Measurements from ENCODE around the gene MFSD11. TPM values are rescaled to one million over a fixed set of nuclear protein-coding genes. Genes with fewer than 3 reads are reported as not detected.

The MFSD11 gene
- total and polyA plus RNA-seq, 4 donors = 12.0 to 57.5 (median 25.0) TPM

DNA sequence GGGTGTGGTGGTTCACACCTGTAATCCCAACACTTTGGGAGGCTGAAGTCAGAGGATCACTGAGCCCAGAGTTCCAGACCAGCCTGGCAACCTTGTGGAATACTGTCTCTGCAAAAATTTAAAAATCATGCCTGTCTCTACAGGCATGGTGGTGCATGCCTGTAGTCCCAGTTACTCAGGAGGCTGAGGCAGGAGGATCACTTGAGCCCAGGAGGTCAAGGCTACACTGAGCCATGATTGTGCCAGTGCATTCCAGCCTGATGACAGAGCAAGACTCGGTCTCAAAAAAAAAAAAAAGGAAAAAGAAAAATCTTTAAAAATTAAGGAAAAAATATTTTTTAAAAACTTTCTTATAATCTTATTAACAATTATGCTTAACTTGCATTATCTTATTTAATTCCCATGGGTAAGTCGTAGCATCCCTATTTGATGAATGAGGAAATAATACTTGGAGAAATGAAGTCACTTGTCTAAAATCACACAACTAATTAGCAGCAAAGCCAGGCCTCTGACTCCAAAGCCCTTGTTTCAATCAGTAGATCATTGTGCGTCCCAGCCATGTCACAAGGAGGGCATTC, 13.6 kb downstream of the MFSD11 start:
- no peak for ATAC-seq (ENCODE audit: insufficient read depth, low FRiP score)
- no peak for TF ChIP-seq CTCF (IDR thresholded peaks at IDR 0.05; ENCODE audit: control extremely low read depth, extremely low read depth)
- DNase-seq = no peak
- Histone ChIP-seq H3K27ac (ENCODE audit: low read depth in 1 of 2, low read length in 1 of 2) (no peak overlapping the region), H3K4me3 (no peak overlapping the region), H3K4me1 (ENCODE audit: control insufficient read depth in 5 of 5, insufficient read depth in 5 of 5, low read length in 5 of 5) (peaks cover 0 to 5% (median 0%) of the 10 kb centered on the region in 5 donors), H3K9me3 (ENCODE audit: control insufficient read depth in 4 of 4, insufficient read depth in 3 of 4, low read length in 3 of 4) (no peaks in the 10 kb centered on the region), H3K36me3 (ENCODE audit: control insufficient read depth in 4 of 4, insufficient read depth in 4 of 4, low read length in 4 of 4) (peaks cover 4 to 15% (median 8%) of the 10 kb centered on the region in 4 donors), H3K27me3 (ENCODE audit: control insufficient read depth in 3 of 3, insufficient read depth in 3 of 3, low read length in 2 of 3) (no peaks in the 10 kb centered on the region), H3K9ac (ENCODE audit: insufficient read depth in 1 of 2, low read length in 2 of 2) (no peak overlapping the region)
- WGBS, 2 donors = 93 to 95% methylated on average over 3 of the region's 3 CpGs

GRCh38 chr17:76752006-76752405, 14.1 kb downstream of the MFSD11 start:
- H3K4me1 ChIP-seq (ENCODE audit: control insufficient read depth in 5 of 5, insufficient read depth in 5 of 5, low read length in 5 of 5) = peaks cover 0 to 5% (median 0%) of the 10 kb centered on the region in 5 donors
- H3K4me3 ChIP-seq = no peak overlapping the region
- peaks cover 6 to 14% (median 8%) of the 10 kb centered on the region in 4 donors for H3K36me3 ChIP-seq (ENCODE audit: control insufficient read depth in 4 of 4, insufficient read depth in 4 of 4, low read length in 4 of 4)
- no peak for TF ChIP-seq CTCF (IDR thresholded peaks at IDR 0.05; ENCODE audit: control extremely low read depth, extremely low read depth)
- no peak for ATAC-seq (ENCODE audit: insufficient read depth, low FRiP score)
- no peak overlapping the region for H3K27ac ChIP-seq (ENCODE audit: low read depth in 1 of 2, low read length in 1 of 2)
- peak in 1 of 3 donors; percentile 27 for DNase-seq
- H3K9me3 ChIP-seq (ENCODE audit: control insufficient read depth in 4 of 4, insufficient read depth in 3 of 4, low read length in 3 of 4) = no peaks in the 10 kb centered on the region
- H3K27me3 ChIP-seq (ENCODE audit: control insufficient read depth in 3 of 3, insufficient read depth in 3 of 3, low read length in 2 of 3) = no peaks in the 10 kb centered on the region
- 63 to 88% methylated on average over 4 of the region's 4 CpGs for WGBS, 2 donors
- no peak overlapping the region for H3K9ac ChIP-seq (ENCODE audit: insufficient read depth in 1 of 2, low read length in 2 of 2)

DNA sequence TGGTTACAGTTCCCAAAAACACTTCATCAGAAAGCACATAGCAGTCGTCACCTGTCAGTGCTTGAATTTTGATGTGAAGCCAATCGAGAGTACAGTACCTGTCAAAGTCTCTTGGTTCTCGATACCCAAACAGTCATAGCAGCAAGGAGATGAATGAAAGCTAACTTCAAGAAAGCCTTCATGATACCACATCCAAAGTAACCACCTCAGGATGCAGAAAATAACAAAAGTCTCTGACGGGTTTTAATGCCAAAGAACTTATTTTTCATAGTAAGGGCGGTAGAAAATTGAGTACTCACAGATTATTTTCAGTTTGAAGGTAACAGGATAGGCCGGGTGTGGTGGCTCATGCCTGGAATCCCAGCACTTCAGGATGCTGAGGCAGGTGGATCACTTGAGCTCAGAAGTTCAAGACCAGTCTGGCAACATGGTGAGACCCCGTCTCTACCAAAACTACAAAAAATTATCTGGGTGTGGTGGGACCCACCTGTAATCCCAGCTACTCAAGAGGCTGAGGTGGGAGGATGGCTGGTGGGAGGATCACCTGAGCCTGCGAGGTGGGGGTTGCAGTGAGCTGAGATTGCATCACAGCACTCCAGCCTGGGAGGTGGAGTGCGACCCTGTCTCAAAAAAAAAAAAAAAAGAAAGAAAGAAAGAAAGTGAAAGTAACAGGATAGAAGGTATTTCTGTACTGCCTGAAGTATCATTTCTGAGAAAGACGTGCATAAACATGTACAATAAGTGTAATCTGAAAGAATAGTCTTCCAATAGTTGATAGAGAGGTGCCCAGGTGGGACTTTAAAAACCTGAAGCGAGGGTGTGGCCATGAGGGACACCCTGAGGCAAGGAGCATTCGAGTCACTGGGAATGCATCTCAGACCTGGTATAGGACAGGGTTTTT, 15.4 kb downstream of the MFSD11 start:
- Histone ChIP-seq H3K36me3 (ENCODE audit: control insufficient read depth in 4 of 4, insufficient read depth in 4 of 4, low read length in 4 of 4) (peaks cover 8 to 19% (median 13%) of the 10 kb centered on the region in 4 donors), H3K27me3 (ENCODE audit: control insufficient read depth in 3 of 3, insufficient read depth in 3 of 3, low read length in 2 of 3) (no peaks in the 10 kb centered on the region), H3K9ac (ENCODE audit: insufficient read depth in 1 of 2, low read length in 2 of 2) (no peak overlapping the region), H3K4me3 (no peak overlapping the region), H3K9me3 (ENCODE audit: control insufficient read depth in 4 of 4, insufficient read depth in 3 of 4, low read length in 3 of 4) (no peaks in the 10 kb centered on the region), H3K27ac (ENCODE audit: low read depth in 1 of 2, low read length in 1 of 2) (no peak overlapping the region), H3K4me1 (ENCODE audit: control insufficient read depth in 5 of 5, insufficient read depth in 5 of 5, low read length in 5 of 5) (peaks cover 0 to 5% (median 0%) of the 10 kb centered on the region in 5 donors)
- TF ChIP-seq CTCF (IDR thresholded peaks at IDR 0.05; ENCODE audit: control extremely low read depth, extremely low read depth) = no peak
- ATAC-seq (ENCODE audit: insufficient read depth, low FRiP score) = no peak
- WGBS, 2 donors = 71 to 84% methylated on average over 12 of the region's 12 CpGs
- no peak for DNase-seq

Data from lung (tissue), 12 donors.